GM18909 (cell line): ENCODE results near the gene PCYT1A.
"Not testable (repeated sequence)": the region's sequence is repeated elsewhere in the genome, so short reads cannot be mapped to it uniquely, and the experiment has no call there.

Source experiments
- ATAC-seq: cut with Tn5 transposase; IDR thresholded peaks from one replicate; pipeline ENCODE4 v1.9.1; 2021; ENCODE audit warnings: mild to moderate bottlenecking; ENCODE audit not compliant: unreplicated experiment, poor library complexity

Gene PCYT1A

DNA sequence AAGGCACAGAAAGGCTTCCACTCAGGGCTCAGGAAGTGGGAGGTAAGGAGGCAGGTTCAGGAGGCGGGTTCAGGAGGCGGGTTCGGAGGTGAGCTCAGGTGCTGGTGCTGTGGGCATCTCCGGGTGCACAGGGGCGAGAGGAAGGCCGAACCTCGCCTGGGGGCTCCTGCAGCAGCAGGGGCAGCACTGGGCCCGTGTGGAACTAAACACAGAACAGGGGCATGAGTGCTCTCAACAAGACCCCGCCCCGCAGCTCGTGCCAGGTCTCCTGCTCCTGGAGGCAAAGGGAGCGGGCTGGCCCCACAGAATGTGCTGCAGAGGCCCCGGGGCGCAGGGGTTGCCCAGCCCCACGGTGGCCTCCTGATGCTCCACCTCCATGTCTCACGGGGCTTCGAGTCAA, 90.0 kb downstream of the PCYT1A start:
- ATAC-seq, result no peak

DNA sequence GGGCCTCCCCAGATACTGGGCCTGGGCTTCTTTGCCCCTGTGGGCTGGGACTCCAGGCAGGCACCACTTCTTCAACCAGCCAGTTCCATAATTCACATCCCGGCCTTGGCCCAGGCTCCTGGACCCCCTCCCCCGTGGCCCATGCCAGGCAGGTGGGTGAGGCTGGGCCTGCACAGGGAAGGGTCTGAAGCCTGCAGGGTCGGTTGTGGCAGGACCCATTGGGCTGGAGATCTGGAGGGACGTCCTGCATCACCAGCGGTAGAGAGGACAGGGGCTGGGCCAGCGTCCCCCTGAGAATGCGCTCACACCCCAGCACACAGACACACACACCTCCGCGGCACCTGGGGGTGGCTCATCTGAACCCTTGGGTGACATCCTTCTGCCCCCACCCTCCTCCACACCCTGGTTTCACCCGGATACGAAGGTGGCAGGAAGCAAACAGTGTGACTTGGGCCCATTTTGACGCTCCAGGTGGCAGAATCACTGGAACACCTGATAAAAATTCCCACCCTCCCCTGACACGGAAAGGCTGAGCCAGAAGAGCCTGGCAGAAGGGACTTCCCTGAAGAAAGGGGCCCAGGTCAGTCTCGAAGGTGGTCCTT, 91.8 kb downstream of the PCYT1A start:
- ATAC-seq, result no peak

DNA sequence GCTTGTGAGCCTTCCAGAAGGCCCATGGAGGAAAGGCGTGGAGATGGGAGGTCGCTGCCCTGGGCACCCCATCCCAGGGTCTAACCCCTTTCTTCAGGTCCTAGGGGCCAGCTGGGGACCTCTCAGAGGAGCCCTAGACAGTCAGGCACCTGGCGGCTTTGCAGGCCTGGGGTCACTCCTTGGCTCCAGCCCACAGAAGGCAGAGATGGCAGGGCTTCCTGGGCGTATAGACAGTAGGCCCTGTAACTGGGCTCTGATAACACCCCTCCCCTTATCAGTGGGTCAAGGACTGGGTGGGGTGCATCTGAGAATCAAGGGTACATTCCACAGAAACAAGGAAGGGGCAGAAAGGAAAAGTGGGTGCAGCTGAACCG, 93.0 kb downstream of the PCYT1A start:
- no peak for ATAC-seq

DNA sequence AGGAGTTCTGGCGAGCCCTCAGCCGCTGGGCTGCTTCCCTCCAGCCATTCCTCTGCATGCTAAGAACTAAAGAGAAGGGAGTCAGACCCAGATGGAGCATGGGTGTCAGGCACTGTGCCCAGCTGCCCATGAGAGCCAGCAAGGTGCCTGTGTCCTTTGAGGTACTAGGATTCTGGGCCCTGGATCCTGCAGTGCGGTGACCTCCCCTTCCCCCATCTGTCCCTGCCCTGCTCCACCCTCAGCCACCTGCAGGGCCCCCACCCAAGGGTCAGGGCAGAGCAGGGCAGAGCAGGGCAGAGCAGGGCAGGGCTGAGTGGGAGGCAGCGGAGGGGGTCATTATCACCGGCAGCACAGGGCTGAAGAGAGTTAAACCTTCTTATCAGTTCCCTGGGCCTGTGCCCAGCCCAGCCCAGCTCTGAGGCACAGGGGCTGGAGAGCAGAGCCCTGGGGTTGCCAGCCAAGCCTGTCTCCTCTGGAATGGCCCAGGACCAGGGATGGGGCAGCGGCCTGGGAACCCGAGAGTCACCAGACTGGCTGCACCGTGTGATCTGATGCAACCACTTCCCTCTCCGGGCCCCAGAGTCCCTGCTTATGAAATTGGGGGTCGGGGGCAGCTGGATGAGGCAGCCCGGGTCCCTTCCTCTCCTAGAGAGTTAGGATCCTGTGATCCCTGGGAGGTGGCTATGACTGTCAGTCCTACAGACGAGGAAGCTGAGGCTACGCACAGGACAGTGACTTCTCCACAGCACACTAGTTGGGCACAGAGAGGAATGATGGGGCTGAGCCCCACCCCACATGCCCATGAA, 93.6 kb downstream of the PCYT1A start:
- ATAC-seq, result no peak

DNA sequence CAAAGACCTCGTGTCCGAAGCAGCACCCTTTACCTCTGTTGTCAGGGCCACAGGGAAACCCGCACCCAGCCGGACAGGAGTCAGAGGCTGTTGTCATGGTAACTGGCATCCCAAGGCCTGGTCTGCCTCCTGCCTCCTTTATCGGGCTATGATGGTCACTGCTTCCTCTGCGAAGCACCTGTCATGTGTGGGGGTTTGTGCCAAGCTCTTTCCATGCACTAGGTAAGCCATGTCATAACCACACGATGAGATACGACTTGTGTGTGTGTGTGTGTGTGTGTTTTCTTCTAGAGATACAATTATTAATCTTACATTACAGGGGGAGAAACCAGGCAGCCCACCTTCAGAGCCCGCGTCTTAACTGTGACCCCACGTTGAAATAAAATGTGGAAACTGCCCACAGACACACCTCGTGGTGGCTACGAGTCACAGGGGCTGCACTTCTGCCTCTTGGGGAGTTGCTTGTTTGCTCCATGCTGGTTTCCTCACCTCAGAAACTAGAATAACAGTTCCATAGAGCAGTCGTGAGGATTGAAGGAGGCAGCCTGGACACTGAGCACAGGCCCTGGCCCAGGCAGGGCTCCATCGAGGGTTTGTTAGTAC, 94.3 kb downstream of the PCYT1A start:
- ATAC-seq, result no peak

DNA sequence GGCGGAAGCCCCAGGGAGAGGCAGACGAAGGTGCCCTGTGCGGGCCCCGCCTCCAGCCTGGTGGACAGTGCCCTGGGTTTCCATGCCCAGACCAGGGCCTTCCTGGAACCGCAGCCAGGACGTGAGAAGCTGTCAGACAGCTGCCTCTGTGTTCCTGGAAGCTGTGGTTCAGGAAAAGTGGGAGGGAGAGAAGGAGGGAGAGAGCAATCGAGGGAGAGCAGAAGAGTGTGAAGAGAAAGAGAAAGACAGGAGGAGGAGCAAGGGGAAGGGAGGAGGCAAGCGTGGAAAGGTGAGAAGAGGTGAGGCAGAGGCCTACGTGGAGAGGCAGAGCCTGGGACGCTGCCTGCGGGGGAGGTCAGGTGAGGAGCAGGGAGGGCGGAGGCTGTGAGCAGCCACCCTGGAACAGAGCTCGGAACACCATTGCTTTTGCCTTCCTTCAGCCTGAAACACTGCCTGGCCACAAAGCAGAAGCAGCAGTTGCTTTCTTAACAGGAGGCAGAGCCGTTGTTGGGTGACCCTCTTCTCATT, 94.9 kb downstream of the PCYT1A start:
- peak; percentile 18 for ATAC-seq

DNA sequence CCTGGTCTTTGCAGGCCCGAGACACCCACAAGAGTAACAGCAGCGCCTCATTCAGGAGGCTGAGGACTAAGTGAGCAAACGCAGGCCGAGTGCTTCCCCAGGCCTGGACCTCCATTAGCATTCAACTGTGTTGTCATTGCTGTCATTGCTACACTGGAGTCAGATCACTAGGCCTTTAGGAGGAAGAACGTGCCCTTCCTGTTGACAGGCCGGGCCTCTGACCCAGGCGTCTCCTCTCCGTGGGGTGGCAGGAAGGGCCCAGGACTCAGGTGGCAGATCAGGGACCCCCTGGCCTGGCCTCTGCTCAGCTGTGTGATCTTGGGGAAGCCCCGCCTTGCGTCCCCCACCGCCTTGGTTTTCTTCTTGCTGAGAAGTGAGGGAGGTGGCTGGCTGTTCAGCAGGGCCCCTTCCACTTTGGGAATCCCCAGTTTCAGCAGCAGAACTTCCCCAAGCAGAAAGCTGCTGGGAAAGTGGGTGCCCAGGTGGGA, 95.4 kb downstream of the PCYT1A start:
- peak; percentile 47 for ATAC-seq

DNA sequence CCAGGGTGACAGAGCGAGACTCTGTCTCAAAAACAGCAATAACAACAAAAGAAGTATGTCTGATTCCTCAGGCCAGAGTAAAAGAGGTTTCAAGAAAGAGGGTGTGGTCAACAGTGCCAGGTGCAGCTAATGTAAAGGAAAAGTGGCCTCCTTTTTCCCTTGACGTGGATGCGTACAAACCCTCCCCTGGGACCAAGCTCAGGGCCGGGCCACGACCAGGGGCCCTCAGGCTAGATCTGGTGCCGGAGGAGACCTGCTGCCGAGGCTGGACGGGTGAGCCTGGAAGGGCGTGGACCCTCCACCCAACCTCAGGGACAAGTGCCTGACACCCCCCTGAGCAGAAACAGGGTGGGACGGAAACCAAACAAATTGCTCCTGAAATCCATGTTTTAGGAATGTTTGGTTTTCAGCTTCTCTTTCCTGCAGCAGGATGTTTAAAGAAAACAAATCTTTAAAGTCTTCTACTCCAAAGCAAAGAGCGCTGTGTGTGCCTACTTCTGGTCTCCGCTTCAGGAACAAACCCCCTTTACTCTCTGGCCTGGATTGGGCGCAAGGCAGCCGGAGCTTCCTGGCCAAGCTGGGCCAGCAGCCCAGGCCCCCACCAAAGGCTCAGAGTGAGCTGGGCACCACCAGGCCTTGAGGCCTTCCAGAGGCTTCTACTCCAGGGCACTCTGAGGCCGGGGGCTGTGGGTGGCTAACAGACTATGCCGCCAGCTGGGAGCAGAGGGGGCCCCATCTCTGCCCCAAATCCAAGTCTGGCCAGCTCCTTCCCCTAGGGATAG, 97.8 kb downstream of the PCYT1A start:
- ATAC-seq, result no peak

DNA sequence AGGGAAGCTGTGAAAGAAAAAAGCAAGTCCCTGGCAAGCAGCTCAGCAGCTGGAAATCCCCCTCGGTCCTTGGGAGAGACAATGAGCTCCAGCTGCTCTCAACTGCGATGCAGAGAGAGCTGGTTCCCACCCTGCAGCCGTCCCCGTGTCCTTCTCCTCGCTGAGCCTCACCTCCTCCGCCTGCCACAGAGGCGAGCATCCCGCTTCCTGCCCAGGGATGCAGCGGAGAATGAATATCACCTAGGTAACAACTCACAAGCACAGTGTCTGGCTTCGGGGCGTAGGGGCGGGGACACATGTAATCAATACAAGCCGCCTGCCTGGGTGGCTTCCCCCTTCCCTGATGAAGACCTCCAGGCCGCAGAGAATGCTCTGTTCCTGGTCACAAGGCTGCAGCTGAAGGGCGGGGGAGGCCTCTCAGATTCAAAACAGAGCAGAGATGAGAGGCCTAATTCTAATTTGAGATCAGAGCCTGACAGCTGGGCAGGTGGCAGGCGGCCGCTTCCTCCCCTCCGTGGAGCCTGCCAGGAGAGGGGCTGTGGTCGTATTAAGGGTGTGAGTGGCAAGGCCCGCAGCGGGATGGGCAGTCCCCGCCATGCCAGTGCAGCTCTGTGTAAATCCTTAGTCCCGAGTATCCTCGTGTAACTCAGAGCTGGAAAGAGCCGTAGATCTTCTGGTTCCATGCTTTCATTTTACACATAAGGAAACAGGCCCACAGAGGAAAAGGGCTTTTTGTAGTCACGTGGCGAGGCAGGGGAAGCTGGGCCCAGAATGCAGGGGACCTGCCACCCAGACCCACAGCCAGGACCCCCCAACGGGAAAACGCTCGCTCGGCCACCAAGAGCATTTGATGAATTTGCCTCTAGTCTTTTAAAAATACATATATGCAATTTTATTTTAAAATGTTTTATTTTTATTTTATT, 100.6 kb downstream of the PCYT1A start:
- ATAC-seq, result peak; percentile 41

DNA sequence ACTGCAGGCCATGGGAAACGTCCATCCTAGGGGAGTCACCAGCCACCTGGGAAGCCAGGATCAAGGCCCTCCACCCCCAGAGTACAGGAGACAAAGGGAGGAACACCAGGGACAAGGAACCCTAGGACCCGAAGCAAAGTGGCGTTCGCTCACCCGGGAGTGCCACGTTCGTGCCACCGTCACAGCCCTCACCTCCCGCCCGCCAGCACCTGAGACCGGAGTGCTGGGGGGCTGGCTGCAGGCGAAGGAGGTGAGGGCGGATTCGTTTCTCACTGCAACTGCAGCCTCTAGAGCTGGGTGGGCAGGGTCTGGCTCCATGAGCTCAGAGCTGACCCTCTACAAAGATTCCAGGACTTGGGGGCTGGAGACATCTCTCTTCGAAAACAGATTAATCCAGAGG, 102.6 kb downstream of the PCYT1A start:
- no peak for ATAC-seq

DNA sequence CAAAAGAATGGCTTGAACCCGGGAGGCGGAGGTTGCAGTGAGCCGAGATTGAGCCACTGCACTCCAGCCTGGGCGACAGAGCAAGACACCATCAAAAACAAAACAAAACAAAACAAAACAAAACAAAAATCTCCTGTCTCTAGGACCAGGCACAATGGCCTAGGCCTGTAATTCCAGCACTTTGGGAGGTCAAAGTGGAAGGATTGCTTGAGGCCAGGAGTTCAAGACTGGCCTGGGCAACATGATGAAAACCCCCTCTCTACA, 103.4 kb downstream of the PCYT1A start:
- ATAC-seq, result not testable (repeated sequence)

DNA sequence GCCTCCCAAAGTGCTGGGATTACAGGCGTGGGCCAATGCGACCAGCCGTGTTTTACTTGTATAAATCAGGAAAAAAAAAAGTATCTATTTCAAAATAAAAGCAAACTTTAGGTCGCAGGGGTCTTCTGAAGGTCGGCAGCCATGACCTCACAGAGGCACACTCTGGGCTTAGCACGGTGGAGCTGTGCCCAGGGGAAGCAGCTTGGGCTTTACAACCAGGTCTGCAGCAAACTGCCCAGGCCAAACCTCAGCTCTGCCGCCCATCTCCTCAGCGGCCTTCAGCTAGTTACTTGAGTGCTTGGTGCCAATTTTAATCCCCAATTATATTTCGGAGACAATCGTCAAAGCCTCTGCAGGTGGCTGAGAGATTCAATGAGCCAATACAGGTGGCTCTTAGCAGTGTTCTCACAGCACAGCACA, 106.4 kb downstream of the PCYT1A start:
- ATAC-seq, result no peak

DNA sequence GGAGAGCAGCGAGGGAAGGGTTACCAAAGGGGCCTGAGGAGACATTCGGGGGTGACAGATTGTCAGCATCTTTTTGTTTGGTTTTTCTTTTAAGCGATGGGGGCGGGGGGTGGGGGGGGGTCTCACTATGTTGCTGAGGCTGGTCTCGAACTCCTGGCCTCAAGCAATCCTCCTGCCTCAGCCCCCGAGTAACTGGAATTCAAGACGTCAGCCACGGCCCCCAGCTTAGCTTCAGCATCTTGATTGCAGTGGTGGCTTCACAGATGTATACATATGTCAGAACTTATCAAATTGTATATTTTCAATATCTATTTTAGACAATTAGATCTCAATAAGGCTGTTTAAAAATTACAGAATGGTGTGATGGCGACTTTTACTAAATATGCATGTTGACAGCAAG, 107.2 kb downstream of the PCYT1A start:
- no peak for ATAC-seq
